Measurements from ENCODE around the gene ZNF892. TPM values are rescaled to one million over a fixed set of nuclear protein-coding genes. Genes with fewer than 3 reads are reported as not detected.

ZNF892 gene
- total and polyA plus RNA-seq, 2 of the 8 experiments (the other 6 are each of a cell fraction or from before 2014, with no cell fraction given), result 1.4 to 10.7 TPM

DNA sequence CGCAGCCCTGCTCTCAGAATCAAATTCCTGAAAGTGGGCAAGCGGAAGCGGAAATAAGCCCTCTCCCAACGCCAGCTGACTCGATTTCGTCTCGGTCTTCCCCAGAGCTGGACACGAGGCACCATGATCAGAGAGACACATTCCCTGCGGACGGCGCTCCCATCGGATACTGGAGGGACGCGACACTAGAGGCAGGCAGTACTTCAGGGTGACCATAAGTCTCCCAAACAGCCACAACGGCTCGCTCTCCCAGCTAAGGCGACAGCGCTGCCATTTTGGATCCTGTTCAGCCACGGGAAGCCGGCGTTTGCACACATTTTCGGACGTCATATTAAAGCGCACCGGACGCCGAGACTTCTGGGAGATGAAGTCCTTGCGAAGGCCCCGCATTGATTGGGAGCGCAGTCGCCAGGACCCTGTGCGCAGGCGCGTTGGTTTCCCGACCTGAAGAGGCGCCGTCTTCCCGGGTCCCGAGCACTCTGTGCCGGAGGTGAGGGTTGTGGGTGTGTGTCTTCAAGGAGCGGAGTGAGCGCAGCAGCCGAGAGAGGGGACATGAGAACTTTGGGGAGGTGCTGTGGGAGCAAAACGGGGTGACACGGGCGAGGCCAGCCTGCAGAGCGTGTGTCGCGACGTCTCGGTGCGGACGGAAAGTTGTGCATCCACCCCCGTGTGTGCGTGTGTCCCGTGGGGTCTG, 41.8 kb upstream of the ZNF892 start, which contains the start of gene ZNF2 (continued):
- TF ChIP-seq SIX5 (IDR thresholded peaks at IDR 0.05; ENCODE audit: low read depth, low read length) (peak; percentile 75), RBBP5 (IDR thresholded peaks at IDR 0.05; ENCODE audit: borderline replicate concordance, low read depth, low read length) (peak; percentile 86; the same call in 1 of the 2 replicates)
- TF ChIP-seq, protein P1, sequence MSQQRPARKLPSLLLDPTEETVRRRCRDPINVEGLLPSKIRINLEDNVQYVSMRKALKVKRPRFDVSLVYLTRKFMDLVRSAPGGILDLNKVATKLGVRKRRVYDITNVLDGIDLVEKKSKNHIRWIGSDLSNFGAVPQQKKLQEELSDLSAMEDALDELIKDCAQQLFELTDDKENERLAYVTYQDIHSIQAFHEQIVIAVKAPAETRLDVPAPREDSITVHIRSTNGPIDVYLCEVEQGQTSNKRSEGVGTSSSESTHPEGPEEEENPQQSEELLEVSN (IDR thresholded peaks at IDR 0.05), result no peak
